ENCODE data around the gene HS3ST4.

HS3ST4 gene

DNA sequence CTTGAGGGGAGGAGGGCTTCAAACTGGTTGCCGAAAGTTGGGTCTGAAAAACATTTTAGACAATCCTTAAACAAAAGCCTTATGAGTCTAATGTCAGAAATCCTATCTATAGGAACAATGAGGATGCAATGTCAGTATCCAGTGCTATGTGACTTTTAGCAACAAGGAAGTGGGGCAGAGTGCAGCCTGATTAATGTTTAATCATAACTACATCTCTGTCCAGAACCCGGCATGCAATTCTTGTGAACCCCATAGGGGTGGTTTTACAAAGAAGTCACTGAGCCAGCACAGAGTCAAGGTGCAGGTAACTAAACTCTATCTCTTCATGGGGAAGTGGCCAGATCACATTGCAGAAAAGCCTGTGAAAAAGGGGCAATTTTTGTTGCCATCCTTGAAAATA, 267.5 kb downstream of the HS3ST4 start:
- peaks cover 7% of the 10 kb centered on the region for H3K4me1 ChIP-seq (ENCODE audit: low read length)
- H3K9me3 ChIP-seq (ENCODE audit: insufficient read depth, low read length): no peaks in the 10 kb centered on the region; the same call in 1 of the 2 replicates
- H3K27me3 ChIP-seq (ENCODE audit: low read depth, low read length): no peaks in the 10 kb centered on the region
- H3K9ac ChIP-seq (ENCODE audit: low read length): no peak overlapping the region
- H4K20me1 ChIP-seq (ENCODE audit: insufficient read depth, low read length): no peaks in the 10 kb centered on the region
- no peaks in the 10 kb centered on the region for H3K79me2 ChIP-seq (ENCODE audit: low read length)
- no peak overlapping the region for H2AFZ ChIP-seq (ENCODE audit: low read depth, low read length)
- H3K36me3 ChIP-seq (replicated peaks; ENCODE audit: low read depth, low read length): no peaks in the 10 kb centered on the region
- TF ChIP-seq CTCF (IDR thresholded peaks at IDR 0.05; ENCODE audit: low read depth, low read length) (no peak), EZH2phosphoT487 (IDR thresholded peaks at IDR 0.05; ENCODE audit: low read depth) (no peak)
- no peak overlapping the region for H3K4me3 ChIP-seq (ENCODE audit: low read length)
- no peak overlapping the region for H3K27ac ChIP-seq (ENCODE audit: low read length)
- no peak overlapping the region for H3K4me2 ChIP-seq (ENCODE audit: low read length)

DNA sequence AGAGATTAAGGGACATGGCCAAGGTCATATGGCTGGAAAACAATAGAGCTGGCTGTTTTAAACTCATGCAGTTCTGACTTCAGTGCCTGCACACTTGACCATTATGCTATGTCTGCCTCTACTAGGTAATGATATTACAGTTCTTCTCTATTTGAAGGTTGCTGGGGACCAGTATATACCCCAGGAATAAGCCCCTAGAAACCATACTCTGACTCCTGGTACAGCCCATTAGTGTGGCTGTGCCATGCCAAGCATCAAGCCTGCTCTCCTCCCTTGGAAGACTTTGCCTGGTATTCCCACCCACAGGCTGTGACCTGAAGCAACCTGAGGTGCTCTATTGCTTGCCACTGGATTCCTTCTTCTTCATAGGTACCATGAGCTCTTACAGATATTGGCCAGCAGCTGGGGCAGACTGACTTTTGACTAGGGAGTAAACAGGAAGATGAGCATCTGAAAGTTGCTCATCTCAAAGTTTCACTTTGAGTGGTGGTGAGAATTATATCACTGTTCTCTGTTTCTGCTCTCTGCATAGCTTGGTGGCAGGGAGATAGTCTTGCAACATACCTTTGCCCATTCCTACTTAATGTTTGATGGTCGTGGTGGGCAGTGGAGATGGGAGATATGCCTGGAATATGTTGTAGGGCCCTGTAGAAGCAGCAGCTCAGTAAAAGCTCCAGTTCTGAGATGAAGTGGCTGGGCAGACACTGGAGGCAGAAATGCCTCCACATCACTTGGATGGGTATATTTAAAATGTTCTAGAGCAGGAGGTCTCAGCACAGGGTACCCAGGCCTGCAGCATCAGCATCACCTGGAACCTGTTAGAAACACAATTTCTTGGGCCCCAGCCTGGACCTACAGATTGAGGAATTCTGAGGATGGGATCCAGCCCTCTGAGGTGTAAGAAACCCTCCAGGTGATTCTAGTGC, 274.7 kb downstream of the HS3ST4 start:
- Histone ChIP-seq H3K4me3 (ENCODE audit: low read length) (peak overlapping the region; percentile 48), H3K79me2 (ENCODE audit: low read length) (no peaks in the 10 kb centered on the region), H2AFZ (ENCODE audit: low read depth, low read length) (no peak overlapping the region), H3K9ac (ENCODE audit: low read length) (peak overlapping the region; percentile 53; the same call in 1 of the 2 replicates), H4K20me1 (ENCODE audit: insufficient read depth, low read length) (no peaks in the 10 kb centered on the region), H3K4me1 (ENCODE audit: low read length) (peaks cover 56% of the 10 kb centered on the region), H3K27me3 (ENCODE audit: low read depth, low read length) (no peaks in the 10 kb centered on the region), H3K27ac (ENCODE audit: low read length) (peak overlapping the region; percentile 91), H3K36me3 (replicated peaks; ENCODE audit: low read depth, low read length) (no peaks in the 10 kb centered on the region), H3K9me3 (ENCODE audit: insufficient read depth, low read length) (no peaks in the 10 kb centered on the region), H3K4me2 (ENCODE audit: low read length) (peak overlapping the region; percentile 78)
- TF ChIP-seq EZH2phosphoT487 (IDR thresholded peaks at IDR 0.05; ENCODE audit: low read depth) (no peak), CTCF (IDR thresholded peaks at IDR 0.05; ENCODE audit: low read depth, low read length) (peak; percentile 12; the same call in 1 of the 2 replicates)

- peaks cover 8% of the 10 kb centered on the region for H3K4me1 ChIP-seq (ENCODE audit: low read length)
- no peaks in the 10 kb centered on the region for H4K20me1 ChIP-seq (ENCODE audit: insufficient read depth, low read length)
- H3K9ac ChIP-seq (ENCODE audit: low read length): no peak overlapping the region
- no peak overlapping the region for H2AFZ ChIP-seq (ENCODE audit: low read depth, low read length)
- TF ChIP-seq CTCF (IDR thresholded peaks at IDR 0.05; ENCODE audit: low read depth, low read length): no peak
- no peak for TF ChIP-seq EZH2phosphoT487 (IDR thresholded peaks at IDR 0.05; ENCODE audit: low read depth)
- no peaks in the 10 kb centered on the region for H3K27me3 ChIP-seq (ENCODE audit: low read depth, low read length)
- no peak overlapping the region for H3K27ac ChIP-seq (ENCODE audit: low read length)
- H3K4me2 ChIP-seq (ENCODE audit: low read length): no peak overlapping the region
- H3K4me3 ChIP-seq (ENCODE audit: low read length): no peak overlapping the region
- peaks cover 9% of the 10 kb centered on the region; the same call in 1 of the 2 replicates for H3K9me3 ChIP-seq (ENCODE audit: insufficient read depth, low read length)
- no peaks in the 10 kb centered on the region for H3K79me2 ChIP-seq (ENCODE audit: low read length)
- H3K36me3 ChIP-seq (replicated peaks; ENCODE audit: low read depth, low read length): no peaks in the 10 kb centered on the region
Observed at GRCh38 chr16:25977121-25977520, 285.4 kb downstream of the HS3ST4 start.

- no peak overlapping the region for H3K4me2 ChIP-seq (ENCODE audit: low read length)
- H3K9ac ChIP-seq (ENCODE audit: low read length): no peak overlapping the region
- no peak for TF ChIP-seq EZH2phosphoT487 (IDR thresholded peaks at IDR 0.05; ENCODE audit: low read depth)
- TF ChIP-seq CTCF (IDR thresholded peaks at IDR 0.05; ENCODE audit: low read depth, low read length): no peak
- H3K9me3 ChIP-seq (ENCODE audit: insufficient read depth, low read length): peaks cover 8% of the 10 kb centered on the region; the same call in 1 of the 2 replicates
- no peaks in the 10 kb centered on the region for H3K79me2 ChIP-seq (ENCODE audit: low read length)
- no peak overlapping the region for H3K27ac ChIP-seq (ENCODE audit: low read length)
- H2AFZ ChIP-seq (ENCODE audit: low read depth, low read length): no peak overlapping the region
- H3K4me3 ChIP-seq (ENCODE audit: low read length): no peak overlapping the region
- H4K20me1 ChIP-seq (ENCODE audit: insufficient read depth, low read length): no peaks in the 10 kb centered on the region
- peaks cover 8% of the 10 kb centered on the region for H3K4me1 ChIP-seq (ENCODE audit: low read length)
- no peaks in the 10 kb centered on the region for H3K27me3 ChIP-seq (ENCODE audit: low read depth, low read length)
- no peaks in the 10 kb centered on the region for H3K36me3 ChIP-seq (replicated peaks; ENCODE audit: low read depth, low read length)
Observed at GRCh38 chr16:25978218-25978617, 286.5 kb downstream of the HS3ST4 start.
